ENCODE measurements around the gene ALDH1L1.
A peak's percentile ranks its signal among the peaks of the same experiment; 100 is the strongest.

Gene ALDH1L1

DNA sequence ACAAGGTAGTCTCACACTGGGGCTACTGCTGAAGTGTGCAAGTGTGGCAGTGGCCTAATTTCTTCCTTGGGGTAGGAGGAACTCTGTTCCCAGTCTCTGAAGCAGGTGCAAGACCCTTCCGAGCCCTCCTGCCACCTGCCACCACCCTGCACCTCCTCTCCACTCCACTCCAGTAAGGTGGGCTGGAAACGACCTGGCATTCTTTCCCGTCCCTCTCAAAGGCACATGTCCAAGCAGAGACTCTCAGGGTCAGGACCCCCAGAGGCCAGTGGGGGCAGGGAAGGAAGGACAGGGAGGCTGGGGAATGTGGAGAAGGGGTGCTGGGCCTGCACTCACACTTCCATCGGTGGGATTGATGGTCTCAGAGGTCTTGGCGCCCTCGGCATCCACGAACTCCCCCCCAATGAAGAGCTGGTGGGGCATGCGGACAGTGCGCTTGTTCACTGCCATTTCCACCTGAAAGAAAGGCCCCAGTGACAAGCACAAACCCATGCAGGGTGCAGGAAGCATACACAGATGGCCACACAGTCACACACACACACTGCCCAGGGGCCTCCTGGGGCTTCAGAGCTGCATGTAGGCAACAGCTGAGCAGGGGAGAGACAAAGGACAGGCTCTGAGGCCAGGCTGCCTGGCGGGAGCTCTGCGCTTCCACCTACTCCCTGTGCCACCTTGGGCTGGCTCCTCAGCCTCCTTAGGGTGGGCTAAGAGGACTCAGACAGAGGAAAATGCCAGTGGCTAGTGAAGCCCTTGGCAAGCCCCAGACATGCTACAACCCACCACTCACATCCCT lies 43.8 kb downstream of the ALDH1L1 start:
- H3K27me3 Mint-ChIP-seq (ENCODE audit: low read depth): peaks cover 30% of the 10 kb centered on the region
- H3K36me3 Mint-ChIP-seq (ENCODE audit: low read depth): no peaks in the 10 kb centered on the region
- H3K4me3 Mint-ChIP-seq: no peak overlapping the region
- TF ChIP-seq, protein P1, sequence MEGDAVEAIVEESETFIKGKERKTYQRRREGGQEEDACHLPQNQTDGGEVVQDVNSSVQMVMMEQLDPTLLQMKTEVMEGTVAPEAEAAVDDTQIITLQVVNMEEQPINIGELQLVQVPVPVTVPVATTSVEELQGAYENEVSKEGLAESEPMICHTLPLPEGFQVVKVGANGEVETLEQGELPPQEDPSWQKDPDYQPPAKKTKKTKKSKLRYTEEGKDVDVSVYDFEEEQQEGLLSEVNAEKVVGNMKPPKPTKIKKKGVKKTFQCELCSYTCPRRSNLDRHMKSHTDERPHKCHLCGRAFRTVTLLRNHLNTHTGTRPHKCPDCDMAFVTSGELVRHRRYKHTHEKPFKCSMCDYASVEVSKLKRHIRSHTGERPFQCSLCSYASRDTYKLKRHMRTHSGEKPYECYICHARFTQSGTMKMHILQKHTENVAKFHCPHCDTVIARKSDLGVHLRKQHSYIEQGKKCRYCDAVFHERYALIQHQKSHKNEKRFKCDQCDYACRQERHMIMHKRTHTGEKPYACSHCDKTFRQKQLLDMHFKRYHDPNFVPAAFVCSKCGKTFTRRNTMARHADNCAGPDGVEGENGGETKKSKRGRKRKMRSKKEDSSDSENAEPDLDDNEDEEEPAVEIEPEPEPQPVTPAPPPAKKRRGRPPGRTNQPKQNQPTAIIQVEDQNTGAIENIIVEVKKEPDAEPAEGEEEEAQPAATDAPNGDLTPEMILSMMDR (IDR thresholded peaks at IDR 0.05; ENCODE audit: unreplicated experiment in 3 of 3): no peak
- no peaks in the 10 kb centered on the region for H3K9me3 Mint-ChIP-seq
- H3K27ac Mint-ChIP-seq: no peak overlapping the region
- H3K4me1 Mint-ChIP-seq: peaks cover 3% of the 10 kb centered on the region

DNA sequence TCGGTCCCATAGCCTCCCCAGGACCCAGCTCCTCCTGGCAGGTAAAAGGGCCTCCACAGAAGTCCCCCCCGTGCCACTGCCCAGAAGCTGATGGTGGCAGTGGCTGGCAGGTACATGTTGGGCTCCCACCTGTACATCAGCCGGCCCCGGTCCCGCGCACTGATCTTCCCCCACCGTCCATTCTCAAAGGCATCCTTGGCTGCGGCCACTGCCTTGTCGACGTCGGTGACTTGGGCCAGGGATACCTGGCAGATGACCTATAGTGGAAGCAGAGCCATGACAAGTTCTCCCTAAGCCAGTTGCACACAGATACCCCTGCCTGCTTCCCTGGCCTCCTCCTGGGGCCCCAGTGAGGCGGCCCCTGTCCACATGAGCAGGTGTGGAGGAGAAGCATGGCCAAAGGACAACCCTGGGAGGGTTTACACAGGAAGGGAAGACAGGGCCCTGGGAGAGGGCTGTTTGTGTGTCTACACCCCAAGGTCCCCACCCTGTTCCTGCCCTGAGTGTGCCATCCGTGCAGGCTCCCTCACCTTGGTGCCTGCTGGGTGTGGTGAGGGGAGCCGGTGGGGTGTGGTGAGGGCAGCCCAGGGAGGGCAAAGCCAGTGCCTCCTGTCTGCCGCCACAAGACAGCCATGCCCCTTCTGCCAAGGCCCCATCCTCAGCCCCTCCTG lies 44.8 kb downstream of the ALDH1L1 start:
- peaks cover 27% of the 10 kb centered on the region for H3K27me3 Mint-ChIP-seq (ENCODE audit: low read depth)
- TF ChIP-seq, protein P1 (IDR thresholded peaks at IDR 0.05; ENCODE audit: unreplicated experiment in 3 of 3): no peak
- no peaks in the 10 kb centered on the region for H3K36me3 Mint-ChIP-seq (ENCODE audit: low read depth)
- H3K4me1 Mint-ChIP-seq: peaks cover 3% of the 10 kb centered on the region
- no peaks in the 10 kb centered on the region for H3K9me3 Mint-ChIP-seq
- H3K4me3 Mint-ChIP-seq: no peak overlapping the region
- no peak overlapping the region for H3K27ac Mint-ChIP-seq

GRCh38 chr3:126135071-126135405 lies 45.3 kb downstream of the ALDH1L1 start:
- Mint-ChIP-seq H3K4me3 (no peak overlapping the region), H3K27ac (no peak overlapping the region), H3K9me3 (no peaks in the 10 kb centered on the region), H3K36me3 (ENCODE audit: low read depth) (no peaks in the 10 kb centered on the region), H3K27me3 (ENCODE audit: low read depth) (peaks cover 23% of the 10 kb centered on the region), H3K4me1 (peaks cover 3% of the 10 kb centered on the region)
- TF ChIP-seq, protein P1 (IDR thresholded peaks at IDR 0.05; ENCODE audit: unreplicated experiment in 3 of 3): no peak

DNA sequence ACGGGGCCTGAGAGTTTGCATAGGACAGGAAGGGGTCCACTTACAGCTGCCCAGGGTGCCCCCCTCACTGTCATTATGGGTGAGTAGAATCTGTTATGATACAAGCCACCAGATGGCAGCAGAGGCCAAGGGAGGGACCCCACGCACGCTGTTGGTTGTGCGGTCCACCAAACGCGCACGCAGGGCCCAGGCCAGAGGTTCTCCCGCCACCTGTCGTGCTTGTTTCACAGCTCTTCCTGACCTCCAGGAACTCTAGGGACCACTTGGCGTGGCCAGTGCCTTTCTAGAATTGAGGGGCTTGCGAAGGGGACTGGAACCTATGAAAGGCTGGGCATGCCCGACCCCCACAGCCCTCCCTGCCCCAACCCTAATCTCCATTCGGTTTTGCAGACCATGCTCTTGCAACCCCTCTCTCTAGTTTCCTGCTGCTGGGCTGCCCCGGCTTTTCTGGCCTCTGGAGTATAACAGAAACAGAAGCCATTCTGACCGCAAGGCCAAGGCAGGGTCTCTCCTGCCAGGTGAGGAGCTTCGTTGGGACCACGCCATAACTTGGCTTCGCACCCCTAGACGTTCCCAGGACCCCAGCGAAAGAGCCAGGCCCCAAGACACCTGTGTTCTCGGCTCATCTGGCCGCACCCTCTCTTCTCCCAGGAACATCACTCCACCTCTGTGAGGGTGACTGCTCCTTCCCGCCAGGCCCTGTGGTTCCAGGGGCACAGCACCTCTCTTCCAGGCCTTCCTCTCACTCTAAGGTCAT lies 46.0 kb downstream of the ALDH1L1 start:
- Mint-ChIP-seq H3K9me3 (no peaks in the 10 kb centered on the region), H3K27me3 (ENCODE audit: low read depth) (peaks cover 17% of the 10 kb centered on the region), H3K27ac (no peak overlapping the region), H3K4me1 (peaks cover 3% of the 10 kb centered on the region), H3K36me3 (ENCODE audit: low read depth) (no peaks in the 10 kb centered on the region), H3K4me3 (no peak overlapping the region)
- TF ChIP-seq, protein P1 (IDR thresholded peaks at IDR 0.05; ENCODE audit: unreplicated experiment in 3 of 3): peak; percentile 83 to 93 (median 87)

DNA sequence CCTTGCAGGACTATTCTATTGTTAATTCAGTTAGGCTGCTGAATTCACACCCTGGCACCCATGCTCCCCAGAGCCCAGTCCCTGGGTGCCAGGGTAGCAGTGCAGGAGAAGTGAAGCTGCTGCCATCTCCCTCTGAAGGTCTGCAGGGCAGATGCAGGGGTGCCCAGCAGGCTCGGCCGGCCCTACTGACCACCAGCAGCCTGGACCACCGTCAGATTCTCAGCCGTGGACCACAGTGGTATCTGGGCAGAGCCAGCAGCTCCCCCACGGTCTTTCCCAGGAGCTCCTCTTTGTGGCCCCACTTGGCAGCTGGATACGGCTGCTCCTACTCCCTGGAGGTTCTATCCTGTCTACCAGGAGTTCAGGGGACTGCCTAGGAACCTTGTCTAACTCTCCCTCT lies 46.8 kb downstream of the ALDH1L1 start:
- TF ChIP-seq, protein P1 (IDR thresholded peaks at IDR 0.05; ENCODE audit: unreplicated experiment in 3 of 3): no peak
- no peak overlapping the region for H3K4me3 Mint-ChIP-seq
- H3K9me3 Mint-ChIP-seq: no peaks in the 10 kb centered on the region
- no peak overlapping the region for H3K27ac Mint-ChIP-seq
- H3K36me3 Mint-ChIP-seq (ENCODE audit: low read depth): no peaks in the 10 kb centered on the region
- peaks cover 14% of the 10 kb centered on the region for H3K27me3 Mint-ChIP-seq (ENCODE audit: low read depth)
- H3K4me1 Mint-ChIP-seq: peaks cover 3% of the 10 kb centered on the region

Measured in nephron (organoid).